Suprapubic skin (tissue), 3 donors: ENCODE data around the gene RWDD3.

ENCODE experiments used
- POLR2A ChIP-seq, 2 donors: fragments of 450-650 bp; IDR thresholded peaks; one replicate each; pipeline ENCODE4 v1.6.1; 2017; ENCODE audit warnings: antibody characterized with exemption in 2 of 2, mild to moderate bottlenecking in 2 of 2, moderate library complexity in 2 of 2
- TF ChIP-seq, protein P1 (sequence below), 2 donors: fragments of 200-600 bp in 1 of 2; fragments of 450-650 bp in 1 of 2; sonication (generic) in 1 of 2; IDR thresholded peaks; one replicate each; pipeline ENCODE4 v1.5.1; 2016 to 2019; ENCODE audit warnings: antibody characterized with exemption in 2 of 2, mild to moderate bottlenecking in 1 of 2, moderate library complexity in 1 of 2

DNA sequence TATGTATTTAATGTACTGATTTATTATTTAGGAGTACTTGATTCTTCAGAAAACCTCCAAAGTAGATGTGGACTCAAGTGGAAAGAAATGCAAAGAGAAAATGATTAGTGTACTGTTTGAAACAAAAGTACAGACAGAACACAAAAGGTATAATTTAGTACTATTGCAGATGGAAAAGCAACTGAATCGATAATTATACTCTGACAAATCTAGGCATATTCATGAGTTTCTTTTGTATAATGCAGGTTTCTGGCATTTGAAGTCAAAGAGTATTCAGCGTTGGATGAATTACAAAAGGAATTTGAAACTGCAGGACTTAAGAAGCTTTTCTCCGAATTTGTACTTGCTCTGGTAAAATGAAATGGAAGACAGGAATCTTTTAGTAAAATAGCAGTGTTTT is 12.5 kb downstream of the RWDD3 start:
- TF ChIP-seq POLR2A (IDR thresholded peaks at IDR 0.05): no peak
- TF ChIP-seq, protein P1, sequence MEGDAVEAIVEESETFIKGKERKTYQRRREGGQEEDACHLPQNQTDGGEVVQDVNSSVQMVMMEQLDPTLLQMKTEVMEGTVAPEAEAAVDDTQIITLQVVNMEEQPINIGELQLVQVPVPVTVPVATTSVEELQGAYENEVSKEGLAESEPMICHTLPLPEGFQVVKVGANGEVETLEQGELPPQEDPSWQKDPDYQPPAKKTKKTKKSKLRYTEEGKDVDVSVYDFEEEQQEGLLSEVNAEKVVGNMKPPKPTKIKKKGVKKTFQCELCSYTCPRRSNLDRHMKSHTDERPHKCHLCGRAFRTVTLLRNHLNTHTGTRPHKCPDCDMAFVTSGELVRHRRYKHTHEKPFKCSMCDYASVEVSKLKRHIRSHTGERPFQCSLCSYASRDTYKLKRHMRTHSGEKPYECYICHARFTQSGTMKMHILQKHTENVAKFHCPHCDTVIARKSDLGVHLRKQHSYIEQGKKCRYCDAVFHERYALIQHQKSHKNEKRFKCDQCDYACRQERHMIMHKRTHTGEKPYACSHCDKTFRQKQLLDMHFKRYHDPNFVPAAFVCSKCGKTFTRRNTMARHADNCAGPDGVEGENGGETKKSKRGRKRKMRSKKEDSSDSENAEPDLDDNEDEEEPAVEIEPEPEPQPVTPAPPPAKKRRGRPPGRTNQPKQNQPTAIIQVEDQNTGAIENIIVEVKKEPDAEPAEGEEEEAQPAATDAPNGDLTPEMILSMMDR (IDR thresholded peaks at IDR 0.05): no peak
